T-helper 2 cell (primary cell): ENCODE results near the gene ADGRF4.

Source experiments
- DNase-seq, 5 experiments: peaks; one replicate each; pipeline versions ENCODE4 v3.0.0 to v3.0.0-alpha.2; 2012 to 2022
- total RNA-seq, 2 donors: gene quantifications; one replicate each; lab custom pipeline; 2026; lab: John Stamatoyannopoulos, UW

ADGRF4 gene
- 0 to 0.07 reads per million in 2 donors for total RNA-seq

DNA sequence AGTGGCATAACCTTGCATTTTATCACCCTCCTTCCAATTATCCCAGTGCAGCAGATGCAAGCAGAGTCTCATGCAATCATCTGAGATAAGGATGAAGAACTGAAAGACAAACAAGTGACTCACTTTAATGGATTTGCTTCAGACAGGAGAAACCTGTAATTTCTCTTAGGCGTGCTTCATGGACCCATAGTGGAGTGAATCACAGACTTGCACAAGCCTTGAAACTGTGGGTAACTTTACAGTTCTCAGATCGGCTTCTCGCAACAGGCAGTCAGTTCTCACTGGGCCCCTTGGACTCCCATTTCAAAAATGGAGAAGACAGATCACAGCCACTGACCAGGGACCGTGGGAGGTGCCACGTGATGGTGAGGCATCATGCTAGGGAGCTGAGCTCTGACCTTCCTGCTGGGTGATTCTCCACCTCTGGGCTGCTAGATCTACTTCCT lies at the start of gene ADGRF4:
ADGRF4 (plus strand) TSS at position 239 of the 446 bp plus-strand sequence. CDS start 8,666 bp downstream, outside the sequence.
- DNase-seq, result no peak

GRCh38 chr6:47650553-47651432 lies 47.6 kb upstream of the ADGRF4 start:
- no peak for DNase-seq

DNA sequence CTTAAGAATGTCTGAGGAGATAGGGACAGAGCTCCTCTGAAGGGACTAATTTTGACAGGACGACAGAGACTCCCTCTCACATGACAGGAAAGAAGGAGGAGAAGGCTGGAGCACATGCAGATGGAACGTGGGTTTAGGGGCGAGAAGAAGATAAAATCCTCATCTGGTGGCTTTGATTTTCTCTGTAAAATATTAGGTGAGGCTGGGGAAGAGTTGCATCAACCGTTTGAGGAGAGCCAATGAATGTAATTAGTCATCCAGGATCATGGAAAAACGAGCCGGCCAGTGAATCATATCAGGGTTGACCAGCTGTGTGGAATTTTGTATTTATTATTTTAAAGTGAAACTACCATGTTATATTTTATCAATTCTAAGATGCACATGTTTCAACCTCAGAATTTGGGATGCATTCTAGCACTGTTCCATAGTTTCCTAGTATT lies 46.9 kb upstream of the ADGRF4 start:
- no peak for DNase-seq

- DNase-seq, result no peak
Observed at GRCh38 chr6:47653706-47654105, 44.7 kb upstream of the ADGRF4 start.

DNA sequence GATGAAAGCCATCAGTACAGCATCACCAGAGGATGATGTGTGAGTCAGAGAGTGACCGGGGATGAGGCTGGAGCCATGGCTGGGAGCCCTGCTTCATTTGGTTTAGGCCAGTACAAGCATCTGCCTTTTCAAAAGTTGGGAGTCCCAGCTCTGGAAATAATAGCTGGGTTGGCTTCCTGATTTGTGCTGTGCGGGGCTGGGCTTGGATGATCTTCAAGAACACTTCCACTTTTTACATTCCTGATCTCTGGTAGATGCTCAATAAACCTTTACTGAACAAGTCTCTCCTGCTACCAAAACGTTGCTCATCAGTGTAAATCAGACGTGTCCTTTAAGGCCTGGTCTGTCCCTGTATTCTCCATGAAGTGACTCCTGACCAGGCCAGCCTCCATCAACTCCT lies 44.1 kb upstream of the ADGRF4 start:
- DNase-seq, result no peak

DNA sequence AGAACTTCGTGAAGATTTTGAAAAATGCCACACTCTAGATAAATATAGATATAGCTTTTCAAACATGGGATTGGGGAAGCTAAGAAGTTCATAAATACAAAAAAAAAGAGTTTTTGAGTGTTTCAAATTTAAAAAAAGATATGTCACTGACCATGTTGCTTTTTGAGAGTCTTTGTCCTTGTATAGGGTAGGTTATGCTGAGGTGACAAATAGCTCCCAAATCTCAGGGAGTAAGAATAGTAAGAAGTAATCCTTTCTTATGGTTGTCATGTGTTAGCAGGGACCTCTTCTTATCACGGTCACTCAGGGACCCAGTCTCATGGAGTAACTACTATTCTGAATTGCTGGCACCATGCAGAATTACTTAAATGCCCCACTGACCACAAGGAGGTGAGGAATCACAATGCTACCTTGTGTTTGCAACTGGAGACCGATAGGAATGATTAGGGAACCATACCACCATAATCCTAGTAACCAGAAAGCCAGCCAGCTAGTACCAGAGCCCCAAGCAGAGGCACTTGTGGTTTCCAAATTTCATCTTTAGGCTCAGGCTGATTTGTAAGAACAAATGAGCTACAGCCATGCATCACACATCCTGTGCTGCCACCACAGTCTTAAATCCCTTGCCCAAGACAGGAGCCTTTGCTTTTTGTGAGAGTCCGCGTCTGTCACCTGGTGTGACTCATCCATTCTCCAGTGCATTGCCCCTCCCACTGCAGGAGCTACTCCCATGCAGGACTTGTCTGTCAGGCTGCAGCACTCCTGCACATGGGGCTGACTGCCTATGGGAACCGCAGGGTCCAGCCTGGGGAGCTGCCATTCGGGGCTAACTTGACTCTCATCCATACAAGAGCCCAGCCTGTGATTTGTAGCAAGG lies 42.4 kb upstream of the ADGRF4 start:
- peak in 1 of 5 experiments; percentile 40 for DNase-seq

DNA sequence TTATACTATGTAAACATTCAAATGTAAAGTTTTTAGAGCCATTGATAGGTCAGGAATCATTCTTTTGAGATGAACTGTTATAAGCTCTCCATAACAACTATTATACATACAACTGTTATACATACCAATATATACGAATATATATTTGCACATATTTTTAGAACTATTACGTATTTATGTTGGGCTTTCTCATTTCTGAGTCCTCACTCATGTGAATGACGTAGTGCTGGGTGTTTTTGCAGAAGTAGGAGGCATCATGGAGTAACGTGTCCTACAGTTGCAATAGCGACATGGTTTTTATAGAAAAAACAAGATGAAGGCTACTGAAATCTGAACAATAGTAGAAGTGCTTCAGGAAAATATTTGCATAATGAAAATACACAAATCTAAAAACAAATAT lies 36.4 kb upstream of the ADGRF4 start:
- DNase-seq, result no peak

DNA sequence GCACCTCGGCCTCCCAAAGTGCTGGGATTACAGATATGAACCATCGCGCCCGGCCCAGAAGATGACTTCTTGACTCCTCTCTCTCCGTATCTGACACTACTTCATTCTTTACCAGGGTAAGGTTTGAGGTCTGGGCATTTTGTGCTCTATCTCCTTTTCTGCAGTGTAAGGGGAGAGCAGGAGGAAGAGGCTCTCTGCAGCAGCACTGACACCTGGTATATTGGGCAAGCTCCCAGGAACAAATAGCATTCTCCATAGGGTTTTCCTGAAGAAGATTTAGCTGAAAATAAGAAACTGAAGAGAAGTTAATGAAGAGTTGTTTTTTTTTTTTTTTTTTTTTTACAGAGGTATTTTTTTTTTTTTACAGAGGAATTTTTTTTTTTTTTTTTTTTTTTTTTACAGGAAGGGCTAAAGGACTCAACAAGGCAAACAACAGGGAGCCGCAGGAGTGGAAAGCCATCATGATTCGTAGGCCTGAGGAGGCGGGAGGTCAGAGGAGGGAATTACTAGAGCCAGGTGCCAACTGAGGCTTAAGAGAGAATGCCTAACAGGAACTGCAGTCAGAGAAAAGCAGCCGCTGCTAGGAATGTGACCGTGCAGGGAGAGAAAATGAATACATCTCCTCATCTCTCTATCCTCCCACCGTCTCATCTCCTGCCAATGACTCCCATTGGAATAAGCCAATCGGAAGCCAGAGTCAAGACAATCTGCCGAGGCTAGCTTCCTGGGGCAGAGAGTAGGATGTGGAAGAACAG lies 34.7 kb upstream of the ADGRF4 start:
- no peak for DNase-seq

- no peak for DNase-seq
Observed at GRCh38 chr6:47665112-47665511, 33.3 kb upstream of the ADGRF4 start.

DNA sequence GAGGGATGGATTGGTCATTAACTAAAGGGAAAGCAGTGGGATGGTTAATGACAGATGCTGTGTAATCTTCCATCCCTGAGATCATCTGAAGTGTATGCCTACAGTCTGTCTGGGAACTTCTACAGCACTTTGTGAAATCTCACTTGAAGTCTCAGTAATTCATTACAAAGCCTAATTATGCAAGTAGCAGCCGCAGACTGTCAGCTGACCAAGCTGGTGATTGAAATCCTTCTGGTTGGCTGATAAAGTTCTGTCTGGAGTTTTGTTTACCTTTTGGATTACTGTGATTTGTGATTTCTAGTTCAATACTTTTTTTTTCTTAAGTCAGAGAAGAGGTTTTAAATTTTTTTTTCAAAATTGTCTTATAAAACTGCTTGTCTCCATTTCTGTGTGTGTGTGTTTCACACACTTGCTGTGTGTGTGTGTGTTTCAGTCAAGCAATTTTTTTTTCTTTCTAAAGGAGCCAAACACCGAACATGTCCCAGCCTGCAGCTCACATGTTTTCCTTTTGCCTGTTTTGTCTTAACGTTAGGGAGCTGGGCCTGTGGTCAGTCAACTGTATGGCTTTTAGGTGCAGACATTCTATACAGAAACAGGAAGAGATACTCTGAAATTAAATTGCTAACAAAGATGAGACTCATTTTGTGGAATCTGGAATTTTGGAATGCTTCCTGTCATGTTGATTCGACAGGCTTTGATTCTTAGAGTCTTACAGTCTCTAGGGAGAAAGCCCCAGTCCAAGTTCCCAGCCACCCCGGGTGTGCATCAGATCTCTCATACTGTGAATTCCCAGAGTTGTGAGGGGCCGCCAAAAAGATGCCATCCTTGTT lies 28.5 kb upstream of the ADGRF4 start:
- no peak for DNase-seq

DNA sequence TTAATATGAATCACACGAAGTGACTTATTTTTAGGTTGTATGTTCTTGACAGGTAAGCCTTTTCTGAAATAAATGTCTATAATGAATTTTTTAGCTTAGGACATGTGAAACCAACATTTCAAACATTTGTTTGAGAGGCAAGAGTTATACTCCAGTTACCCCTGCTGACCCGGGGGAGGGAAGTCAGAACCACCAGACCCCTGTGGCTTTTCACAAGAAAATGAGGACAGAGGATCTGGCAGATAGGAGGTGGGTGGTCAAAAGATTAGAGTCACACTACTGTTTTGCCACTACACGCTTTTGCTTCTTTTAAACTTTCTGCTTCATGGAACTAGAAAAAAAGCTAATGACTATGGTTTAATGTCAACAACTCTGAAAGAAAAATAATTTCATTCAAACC lies 27.5 kb upstream of the ADGRF4 start:
- no peak for DNase-seq

DNA sequence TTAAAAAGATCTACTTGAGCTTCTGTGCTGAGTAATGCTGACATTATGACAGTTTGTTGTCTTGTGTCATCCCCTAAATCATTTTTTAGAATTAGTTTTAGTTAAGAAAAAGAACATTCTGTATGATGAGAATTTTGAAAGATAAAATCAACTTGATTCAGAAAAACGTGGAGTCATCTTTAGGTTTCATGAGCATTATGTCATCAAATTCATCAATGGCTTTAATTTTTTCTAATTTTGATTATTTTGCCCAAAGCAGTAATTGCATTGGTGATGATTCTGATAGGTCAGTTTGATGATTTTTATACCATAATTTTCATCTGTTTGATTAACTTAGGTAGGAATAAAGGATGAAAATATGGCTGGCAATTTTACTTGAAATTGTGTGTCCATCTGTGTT lies 26.6 kb upstream of the ADGRF4 start:
- no peak for DNase-seq

GRCh38 chr6:47672816-47673215 lies 25.6 kb upstream of the ADGRF4 start:
- DNase-seq, result no peak

GRCh38 chr6:47674673-47675072 lies 23.7 kb upstream of the ADGRF4 start:
- DNase-seq, result no peak

DNA sequence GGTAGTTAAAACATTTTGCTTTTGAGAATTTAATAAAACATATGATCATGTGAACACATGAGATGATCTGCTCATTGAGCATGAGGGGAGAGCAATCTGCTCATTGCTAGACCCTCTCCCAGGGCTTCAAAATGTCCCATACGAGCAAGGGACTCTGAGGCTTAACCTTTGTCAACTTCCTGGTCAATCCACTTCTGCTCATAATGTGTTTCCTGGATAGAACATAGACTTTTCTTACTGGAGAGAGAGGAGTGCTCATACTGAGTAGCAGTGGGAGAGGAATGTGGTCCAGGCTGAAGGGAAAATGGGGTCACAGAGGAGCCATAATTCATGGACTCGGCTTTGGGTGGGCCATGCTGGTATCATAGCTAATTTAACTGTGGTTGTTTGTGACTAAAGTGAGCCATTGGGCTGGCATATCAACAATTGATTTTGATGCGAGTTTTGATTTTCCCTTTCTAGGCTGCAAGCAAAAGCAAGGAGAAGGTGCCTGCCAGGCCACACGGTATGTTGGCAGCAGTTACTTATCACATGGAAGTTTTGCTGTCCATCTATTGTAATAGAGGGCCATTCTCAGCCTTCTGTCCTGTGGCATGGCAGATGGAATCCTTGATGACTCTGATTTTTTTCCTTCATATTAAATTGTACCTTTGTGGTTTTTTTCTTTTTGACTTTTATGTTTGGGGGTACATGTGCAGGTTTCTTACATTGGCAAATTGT lies 20.8 kb upstream of the ADGRF4 start:
- DNase-seq, result no peak

DNA sequence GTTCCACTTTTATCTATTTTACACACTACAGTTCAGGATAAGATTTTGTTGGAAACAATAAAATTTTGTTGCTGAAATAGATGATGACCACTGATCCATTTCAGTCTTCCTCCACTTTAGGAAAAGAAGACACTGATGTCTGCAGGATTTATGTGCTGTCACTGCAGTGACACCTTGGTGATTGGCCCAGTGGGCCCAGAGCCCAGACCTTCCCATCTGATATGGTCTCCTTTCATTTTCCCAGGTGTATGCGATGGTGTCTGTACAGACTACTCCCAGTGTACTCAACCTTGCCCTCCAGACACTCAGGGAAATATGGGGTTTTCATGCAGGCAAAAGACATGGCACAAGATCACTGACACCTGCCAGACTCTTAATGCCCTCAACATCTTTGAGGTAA lies 19.6 kb upstream of the ADGRF4 start:
- DNase-seq, result no peak

DNA sequence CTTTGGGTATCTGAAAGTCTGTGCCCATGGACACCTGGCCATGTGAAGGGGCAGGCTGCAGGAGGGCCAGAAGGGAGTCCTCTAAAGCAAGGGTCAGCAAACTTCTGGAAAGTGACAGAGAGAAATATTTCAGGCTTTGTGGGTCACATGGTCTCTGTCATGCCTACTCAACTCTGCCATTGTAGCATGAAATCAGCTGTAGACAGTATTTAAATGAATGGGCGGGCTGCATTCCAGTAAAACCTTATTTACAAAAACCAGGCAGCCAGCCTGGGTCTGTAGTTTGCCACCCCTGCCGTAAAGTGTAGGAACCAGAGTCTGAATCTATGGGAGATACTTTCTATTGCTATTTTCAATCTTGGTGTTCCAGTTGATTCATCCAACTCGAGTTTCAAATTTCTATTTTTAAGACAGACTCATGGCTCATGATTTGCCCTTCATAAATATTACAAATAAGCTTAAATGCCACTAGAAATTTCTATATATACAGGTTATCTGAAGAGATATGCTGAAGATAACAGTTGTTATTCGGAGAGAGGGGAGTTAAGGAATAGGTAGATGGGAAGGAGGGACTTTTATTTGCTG lies 19.0 kb upstream of the ADGRF4 start:
- no peak for DNase-seq

- no peak for DNase-seq
Observed at GRCh38 chr6:47680051-47680450, 18.3 kb upstream of the ADGRF4 start.

GRCh38 chr6:47680724-47681123 lies 17.7 kb upstream of the ADGRF4 start:
- DNase-seq, result no peak

- DNase-seq, result no peak
Observed at GRCh38 chr6:47681201-47681990, 17.0 kb upstream of the ADGRF4 start.
